IMR-90 (cell line): ENCODE data around the gene MAG. TPM values are rescaled to one million over a fixed set of nuclear protein-coding genes. Genes with fewer than 3 reads are reported as not detected.

Experiments used
- ATAC-seq: fragments of 200-7000 bp; cut with Tn5 transposase; 2 replicates; pipeline ENCODE4 v1.9.1; 2020; ENCODE audit warnings: low read depth, mild to moderate bottlenecking, moderate library complexity
- BruUV-seq: library from RNA; stranded (reverse); fragments of 400-500 nt; replicated peaks from 2 replicates; lab custom pipeline; 2021; lab: Mats Ljungman, UMichigan
- CTCF ChIA-PET: fragments of 300-600 bp; formaldehyde crosslinking; extraction: SDS; loops from one replicate; lab custom pipeline; 2021; ENCODE audit warnings: antibody characterized with exemption; lab: Yijun Ruan, JAX
- POLR2A ChIA-PET: fragments of 300-600 bp; sonication (Branson Sonifier 250); formaldehyde crosslinking; loops from one replicate; lab custom pipeline; 2022; ENCODE audit warnings: antibody characterized with exemption; ENCODE audit not compliant: unreplicated experiment; lab: Charles Lee
- DNase-seq: peaks from one replicate; pipeline ENCODE4 v3.0.0; 2013
- H2AFZ ChIP-seq: replicated peaks from 2 replicates; pipeline ENCODE3; 2013; ENCODE audit warnings: low read length, mild to moderate bottlenecking; ENCODE audit not compliant: poor library complexity
- H2AK5ac ChIP-seq: 2 replicates; pipeline ENCODE4 v1.6.1; 2013; ENCODE audit warnings: low read depth, low read length, inconsistent platforms
- H2AK9ac ChIP-seq: replicated peaks from 2 replicates; pipeline ENCODE3; 2013; ENCODE audit warnings: mild to moderate bottlenecking, low read depth, low read length, moderate library complexity; ENCODE audit not compliant: poor library complexity
- H2BK120ac ChIP-seq: 2 replicates; pipeline ENCODE4 v1.6.1; 2013; ENCODE audit warnings: low read depth, low read length, inconsistent platforms
- H2BK15ac ChIP-seq: 3 replicates; pipeline ENCODE4 v1.6.1; 2013; ENCODE audit warnings: low read depth, low read length, inconsistent platforms
- H2BK20ac ChIP-seq: 2 replicates; pipeline ENCODE4 v1.6.1; 2013; ENCODE audit warnings: low read depth, mild to moderate bottlenecking, inconsistent platforms, low read length, moderate library complexity
- H2BK5ac ChIP-seq: 2 replicates; pipeline ENCODE4 v1.6.1; 2013; ENCODE audit warnings: mild to moderate bottlenecking, low read depth, low read length, inconsistent platforms; ENCODE audit not compliant: poor library complexity, severe bottlenecking
- H3K14ac ChIP-seq: replicated peaks from 2 replicates; pipeline ENCODE4 v1.6.1; 2013; ENCODE audit warnings: low read depth, low read length, inconsistent platforms
- H3K18ac ChIP-seq: 2 replicates; pipeline ENCODE4 v1.6.1; 2013; ENCODE audit warnings: low read depth, low read length, control low read depth
- H3K23ac ChIP-seq: 2 replicates; pipeline ENCODE4 v1.6.1; 2013; ENCODE audit warnings: low read depth, low read length, inconsistent platforms
- H3K27ac ChIP-seq: 2 replicates; pipeline ENCODE4 v1.5.1; 2013; ENCODE audit warnings: mild to moderate bottlenecking, control low read depth, low read length; ENCODE audit not compliant: insufficient read depth
- H3K27me3 ChIP-seq: 2 replicates; pipeline ENCODE4 v1.6.1; 2013; ENCODE audit warnings: low read length; ENCODE audit not compliant: control insufficient read depth, insufficient read depth
- H3K36me3 ChIP-seq: 2 replicates; pipeline ENCODE4 v1.6.1; 2013; ENCODE audit warnings: low read length, mixed read lengths; ENCODE audit not compliant: control insufficient read depth, insufficient read depth
- H3K4ac ChIP-seq: 2 replicates; pipeline ENCODE4 v1.6.1; 2013; ENCODE audit warnings: low read depth, low read length, inconsistent platforms
- H3K4me1 ChIP-seq: 2 replicates; pipeline ENCODE4 v1.6.1; 2013; ENCODE audit warnings: low read length, mixed read lengths; ENCODE audit not compliant: control insufficient read depth, insufficient read depth
- H3K4me2 ChIP-seq: 2 replicates; pipeline ENCODE4 v1.6.1; 2013; ENCODE audit warnings: low read depth, mild to moderate bottlenecking, control low read depth, low read length, moderate library complexity
- H3K4me3 ChIP-seq: 2 replicates; pipeline ENCODE4 v1.5.1; 2013; ENCODE audit warnings: low read depth, mild to moderate bottlenecking, control low read depth, low read length, moderate library complexity; ENCODE audit not compliant: insufficient read depth
- H3K56ac ChIP-seq: 2 replicates; pipeline ENCODE4 v1.6.1; 2013; ENCODE audit warnings: low read length, inconsistent platforms; ENCODE audit not compliant: insufficient read depth; ENCODE audit errors: extremely low read depth
- H3K79me1 ChIP-seq, 2 experiments: 2 replicates each; pipeline ENCODE4 v1.6.1; 2013; ENCODE audit warnings: low read length in 2 of 2, inconsistent platforms in 1 of 2, low read depth in 1 of 2
- H3K9ac ChIP-seq: 2 replicates; pipeline ENCODE4 v1.6.1; 2013; ENCODE audit warnings: low read depth, low read length, control low read depth
- H3K9me1 ChIP-seq: 2 replicates; pipeline ENCODE4 v1.6.1; 2013; ENCODE audit warnings: low read length, inconsistent platforms; ENCODE audit not compliant: insufficient read depth
- H3K9me3 ChIP-seq: 2 replicates; pipeline ENCODE4 v1.6.1; 2013; ENCODE audit warnings: low read length; ENCODE audit not compliant: control insufficient read depth, insufficient read depth
- H4K20me1 ChIP-seq: 2 replicates; pipeline ENCODE4 v1.6.1; 2013; ENCODE audit warnings: low read length, inconsistent platforms; ENCODE audit not compliant: insufficient read depth
- H4K5ac ChIP-seq: 2 replicates; pipeline ENCODE4 v1.6.1; 2013; ENCODE audit warnings: mild to moderate bottlenecking, low read depth, low read length, control low read depth
- H4K8ac ChIP-seq, 2 experiments: 2 replicates each; pipeline ENCODE4 v1.6.1; 2013; ENCODE audit warnings: low read depth in 2 of 2, low read length in 2 of 2, control low read depth in 1 of 2, inconsistent platforms in 1 of 2
- H4K91ac ChIP-seq: 2 replicates; pipeline ENCODE4 v1.6.1; 2013; ENCODE audit warnings: low read depth, low read length, inconsistent platforms; ENCODE audit not compliant: insufficient read depth
- BHLHE40 ChIP-seq: fragments of 150-350 bp; IDR thresholded peaks from 2 replicates; pipeline ENCODE4 v1.6.1; 2016; ENCODE audit warnings: mild to moderate bottlenecking, low read depth, low read length
- CEBPB ChIP-seq: IDR thresholded peaks from 2 replicates; pipeline ENCODE4 v1.6.1; 2012; ENCODE audit warnings: low read depth, low read length, improper control_type of control experiment
- CHD1 ChIP-seq: IDR thresholded peaks from 2 replicates; pipeline ENCODE4 v1.6.1; 2012; ENCODE audit warnings: low read depth, low read length, improper control_type of control experiment
- CTCF ChIP-seq: conservative IDR thresholded peaks from 2 replicates; pipeline ENCODE4 v1.5.1; 2012; ENCODE audit warnings: mild to moderate bottlenecking, low read depth, low read length, improper control_type of control experiment
- ELK1 ChIP-seq: fragments of 150-350 bp; IDR thresholded peaks from 2 replicates; pipeline ENCODE4 v1.6.1; 2016; ENCODE audit warnings: low read depth, mild to moderate bottlenecking, low read length, moderate library complexity, borderline replicate concordance
- MAFK ChIP-seq: IDR thresholded peaks from 2 replicates; pipeline ENCODE4 v1.6.1; 2012; ENCODE audit warnings: low read depth, low read length, improper control_type of control experiment
- MAZ ChIP-seq: IDR thresholded peaks from 2 replicates; pipeline ENCODE4 v1.6.1; 2012; ENCODE audit warnings: low read depth, mild to moderate bottlenecking, low read length, improper control_type of control experiment, moderate library complexity, borderline replicate concordance
- MXI1 ChIP-seq: IDR thresholded peaks from 2 replicates; pipeline ENCODE4 v1.6.1; 2012; ENCODE audit warnings: low read depth, mild to moderate bottlenecking, low read length, moderate library complexity, borderline replicate concordance
- NFE2L2 ChIP-seq: fragments of 150-350 bp; IDR thresholded peaks from 2 replicates; pipeline ENCODE4 v1.6.1; 2016; ENCODE audit warnings: low read depth, mild to moderate bottlenecking, low read length
- POLR2A ChIP-seq: IDR thresholded peaks from 2 replicates; pipeline ENCODE4 v1.6.1; 2012; ENCODE audit warnings: mild to moderate bottlenecking, low read depth, low read length
- RAD21 ChIP-seq: IDR thresholded peaks from 2 replicates; pipeline ENCODE4 v1.6.1; 2012; ENCODE audit warnings: low read length, improper control_type of control experiment
- RCOR1 ChIP-seq: IDR thresholded peaks from 2 replicates; pipeline ENCODE4 v1.6.1; 2012; ENCODE audit warnings: mild to moderate bottlenecking, low read length, improper control_type of control experiment; ENCODE audit not compliant: insufficient replicate concordance
- RFX5 ChIP-seq: IDR thresholded peaks from 2 replicates; pipeline ENCODE4 v1.8.0; 2012; ENCODE audit warnings: low read depth, mild to moderate bottlenecking, low read length, moderate library complexity
- SMC3 ChIP-seq: fragments of 150-350 bp; IDR thresholded peaks from 2 replicates; pipeline ENCODE4 v1.6.1; 2016; ENCODE audit warnings: low read depth, mild to moderate bottlenecking, antibody characterized with exemption, low read length, moderate library complexity
- USF2 ChIP-seq: fragments of 150-350 bp; IDR thresholded peaks from 2 replicates; pipeline ENCODE4 v1.6.1; 2017; ENCODE audit warnings: mild to moderate bottlenecking, antibody characterized with exemption, low read length, low read depth
- WGBS, 2 experiments: methylation state at CpG; one replicate each; pipeline versions ENCODE4 v1.1.5 to v1.1.7; 2013; ENCODE audit warnings: missing lambda C conversion rate in 2 of 2; ENCODE audit not compliant: insufficient read length in 1 of 2; ENCODE audit errors: extremely low coverage in 2 of 2; 5-methylcytosine and 5-hydroxymethylcytosine counted together
- dilution Hi-C: fragments of 300-500 bp; cut with HindIII; formaldehyde crosslinking; loops from one replicate; pipeline ENCODE4 v1.14.3; 2018; ENCODE audit warnings: low sequenced_read_pairs; ENCODE audit not compliant: unreplicated experiment
- in situ Hi-C: fragments of 300-500 bp; cut with MboI; formaldehyde crosslinking; loops from 3 replicates; pipeline ENCODE4 v1.14.3; 2019; ENCODE audit warnings: low sequenced_read_pairs, inconsistent platforms, mixed read lengths
- intact Hi-C: fragments of 100-400 bp; cut with micrococcal nuclease; formaldehyde crosslinking; loops from 2 replicates; pipeline ENCODE4 v1.10.0; 2022
- polyA plus RNA-seq, 3 experiments: library from polyadenylated mRNA; depleted of rRNA; stranded (reverse); fragments of >200 nt; gene quantifications; 2 replicates each; pipeline ENCODE4 v1.2.3, GENCODE V29; 2012; ENCODE audit warnings: low replicate concordance in 1 of 3
- total RNA-seq: library from RNA; depleted of rRNA; stranded (reverse); fragments of >200 nt; gene quantifications from 2 replicates; pipeline ENCODE4 v1.2.3, GENCODE V29; 2012

MAG gene
- total and polyA plus RNA-seq, 2 of the 4 experiments (the other 2 are of a cell fraction) = not detected

GRCh38 chr19:35306473-35307246, 14.7 kb downstream of the MAG start:
- intact Hi-C loops = no loop called here
- TF ChIP-seq MAZ (no peak), USF2 (no peak), SMC3 (no peak), POLR2A (no peak), CEBPB (no peak), ELK1 (no peak), RCOR1 (no peak), NFE2L2 (no peak), RFX5 (no peak), MXI1 (no peak), MAFK (no peak), RAD21 (no peak), CHD1 (no peak), CTCF (no peak), BHLHE40 (no peak)

More at GRCh38 chr19:35306473-35307246, 14.7 kb downstream of the MAG start:
- Histone ChIP-seq H3K18ac (no peak overlapping the region), H4K20me1 (no peaks in the 10 kb centered on the region), H2AK9ac (no peak overlapping the region), H3K4ac (no peak overlapping the region), H3K27ac (no peak overlapping the region), H2BK20ac (no peak overlapping the region), H4K8ac (no peak overlapping the region), H3K23ac (no peak overlapping the region), H4K5ac (no peak overlapping the region), H2BK5ac (no peak overlapping the region), H2BK120ac (no peak overlapping the region), H2BK15ac (no peak overlapping the region), H2AK5ac (no peak overlapping the region), H3K9me3 (no peaks in the 10 kb centered on the region), H3K9ac (no peak overlapping the region), H2AFZ (no peak overlapping the region), H3K4me3 (no peak overlapping the region), H3K56ac (no peak overlapping the region), H4K91ac (no peak overlapping the region), H3K36me3 (no peaks in the 10 kb centered on the region), H3K4me2 (no peak overlapping the region), H3K9me1 (no peaks in the 10 kb centered on the region), H3K4me1 (no peaks in the 10 kb centered on the region), H3K27me3 (peaks cover 4% of the 10 kb centered on the region), H3K79me1 (no peaks in the 10 kb centered on the region), H3K14ac (no peak overlapping the region)
- WGBS, 2 experiments = 77% methylated on average over 9 of the region's 20 CpGs; no CpG with 5 or more reads in 1 of the 2 experiments
- dilution Hi-C loops = no loop called here
- in situ Hi-C loops = no loop called here
- POLR2A ChIA-PET = no interaction called here
- CTCF ChIA-PET = interaction anchor here (0.6 kb wide), 1 partner anchor 153 kb away, joined by 3 read pairs; no protein-coding TSS in a partner anchor
- BruUV-seq = no TSS peak
- no peak for DNase-seq
- ATAC-seq = no peak
